Upper lobe of left lung (tissue), 4 donors: ENCODE measurements around the gene SCCPDH.

Source experiments
- CTCF ChIP-seq, 6 experiments: fragments of 450-650 bp in 4 of 6; fragments of 200-600 bp in 2 of 6; sonication (generic) in 2 of 6; IDR thresholded peaks; one replicate each; pipeline ENCODE4 v1.5.1; 2016 to 2019; ENCODE audit warnings: antibody characterized with exemption in 6 of 6
- EP300 ChIP-seq, 4 donors: sonication (generic); formaldehyde crosslinking; IDR thresholded peaks; one replicate each; pipeline ENCODE4 v1.5.1; 2017; ENCODE audit warnings: antibody characterized with exemption in 4 of 4, control low read depth in 2 of 4
- POLR2A ChIP-seq, 4 donors: fragments of 450-650 bp; IDR thresholded peaks; one replicate each; pipeline ENCODE4 v1.5.1; 2016 to 2017; ENCODE audit warnings: antibody characterized with exemption in 4 of 4, mild to moderate bottlenecking in 2 of 4
- POLR2AphosphoS5 ChIP-seq, 2 donors: sonication (generic); formaldehyde crosslinking; IDR thresholded peaks; one replicate each; pipeline ENCODE4 v1.5.1; 2017; ENCODE audit warnings: antibody characterized with exemption in 2 of 2

- no peak for TF ChIP-seq CTCF (IDR thresholded peaks at IDR 0.05)
- no peak for TF ChIP-seq POLR2A (IDR thresholded peaks at IDR 0.05)
- no peak for TF ChIP-seq POLR2AphosphoS5 (IDR thresholded peaks at IDR 0.05)
- TF ChIP-seq EP300 (IDR thresholded peaks at IDR 0.05): no peak
Observed at GRCh38 chr1:246791303-246791918, 67.2 kb downstream of the SCCPDH start.
